Right lobe of liver (tissue), 6 donors: Measurements from ENCODE around the gene MAST4. TPM values are rescaled to one million over a fixed set of nuclear protein-coding genes. Genes with fewer than 3 reads are reported as not detected.

Experiments used
- ATAC-seq, 4 donors: fragments of 200-7000 bp; cut with Tn5 transposase; one replicate each; pipeline ENCODE4 v1.9.1; 2020; ENCODE audit warnings: mild to moderate bottlenecking in 4 of 4, moderate library complexity in 4 of 4
- DNase-seq, 3 donors: peaks; one replicate each; pipeline ENCODE4 v3.0.0-alpha.2; 2020
- H3K27ac ChIP-seq, 3 donors: fragments of 200-600 bp; one replicate each; pipeline ENCODE4 v1.8.0; 2022
- H3K27me3 ChIP-seq, 2 donors: fragments of 200-600 bp; one replicate each; pipeline ENCODE4 v1.8.0; 2022
- H3K36me3 ChIP-seq, 4 donors: fragments of 200-600 bp; sonication (generic) in 1 of 4; one replicate each; pipeline versions ENCODE4 v1.5.1 to v1.8.0; 2017 to 2022; ENCODE audit warnings: control low read depth in 1 of 4
- H3K4me1 ChIP-seq, 4 donors: fragments of 200-600 bp; sonication (generic) in 1 of 4; one replicate each; pipeline versions ENCODE4 v1.5.1 to v1.8.0; 2017 to 2022; ENCODE audit warnings: control low read depth in 1 of 4
- H3K4me3 ChIP-seq, 3 donors: fragments of 200-600 bp; one replicate each; pipeline ENCODE4 v1.8.0; 2022
- H3K9me3 ChIP-seq, 4 donors: fragments of 200-600 bp; sonication (generic) in 1 of 4; one replicate each; pipeline versions ENCODE4 v1.5.1 to v1.8.0; 2017 to 2022; ENCODE audit warnings: control low read depth in 1 of 4
- CTCF ChIP-seq, 4 donors: fragments of 200-600 bp in 3 of 4; fragments of 450-650 bp in 1 of 4; IDR thresholded peaks; one replicate each; pipeline versions ENCODE4 v1.5.1 to v1.8.0; 2016 to 2022; ENCODE audit warnings: antibody characterized with exemption in 4 of 4, mild to moderate bottlenecking in 2 of 4
- POLR2A ChIP-seq: fragments of 450-650 bp; IDR thresholded peaks from one replicate; pipeline ENCODE4 v1.6.1; 2017; ENCODE audit warnings: antibody characterized with exemption, mild to moderate bottlenecking
- WGBS: methylation state at CpG from one replicate; pipeline ENCODE4 v1.1.6; 2018; ENCODE audit warnings: low coverage, low lambda C conversion rate; ENCODE audit not compliant: insufficient coverage; ENCODE audit errors: missing lambda C conversion rate; 5-methylcytosine and 5-hydroxymethylcytosine counted together
- intact Hi-C, 2 donors: fragments of 100-400 bp; cut with DNase I; formaldehyde crosslinking; loops; one replicate each; pipeline versions ENCODE4 v1.11.2 to v1.14.1; 2022
- total RNA-seq, 6 experiments: library from RNA; depleted of rRNA in 2 of 6; stranded (reverse); fragments of >200 nt in 2 of 6; fragmentation: NEBNext Ultra II Directional in 3 of 6; extraction: Animal tissue kit (Norgen Biotek cat#: 25700) in 3 of 6; gene quantifications; one replicate each; pipeline versions ENCODE4 v1.1.0 to v1.2.4, GENCODE V29; 2016 to 2023
- donor health status: DM: no; HTN: yes; CAD: no.
- donor health status: DM: no; HTN: no; CAD: no.
- donor health status: DM: no; HTN: no; CAD: no.
- donor health status: DM: no; HTN: yes; CAD: no.
- donor health status: DM: no; HTN: yes; CAD: no.

Gene MAST4
- total RNA-seq, 6 experiments from 2014 or later = 9.4 to 23.5 (median 13.9) TPM

DNA sequence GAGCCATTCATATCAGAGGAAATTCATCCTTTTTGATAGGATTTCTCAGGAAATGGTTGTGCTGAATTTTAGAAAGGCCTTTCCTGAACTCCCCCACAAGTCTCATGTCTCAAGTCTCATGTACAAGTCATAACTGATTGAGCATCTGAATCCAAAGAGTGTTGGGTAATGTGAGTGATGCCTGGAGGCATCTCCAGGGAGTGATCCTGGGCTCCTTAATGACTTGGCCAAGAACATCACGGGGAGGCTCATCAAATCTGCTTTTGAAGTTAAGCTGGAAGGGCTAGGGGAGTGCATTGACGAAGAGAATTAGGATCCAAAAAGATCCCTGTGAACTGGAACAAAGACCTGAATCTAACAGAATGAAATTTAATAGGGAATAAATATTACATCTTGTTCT lies 79.2 kb downstream of the MAST4 start:
- no peak for TF ChIP-seq CTCF (IDR thresholded peaks at IDR 0.05)
- TF ChIP-seq POLR2A = no peak
- H3K27ac ChIP-seq = no peak overlapping the region
- H3K9me3 ChIP-seq = no peaks in the 10 kb centered on the region
- no peak overlapping the region for H3K4me3 ChIP-seq
- no peak for ATAC-seq
- H3K36me3 ChIP-seq = no peaks in the 10 kb centered on the region
- no peaks in the 10 kb centered on the region for H3K27me3 ChIP-seq
- 50% methylated on average over 2 of the region's 2 CpGs for WGBS
- intact Hi-C loops = no loop called here
- DNase-seq = no peak
- no peaks in the 10 kb centered on the region for H3K4me1 ChIP-seq

DNA sequence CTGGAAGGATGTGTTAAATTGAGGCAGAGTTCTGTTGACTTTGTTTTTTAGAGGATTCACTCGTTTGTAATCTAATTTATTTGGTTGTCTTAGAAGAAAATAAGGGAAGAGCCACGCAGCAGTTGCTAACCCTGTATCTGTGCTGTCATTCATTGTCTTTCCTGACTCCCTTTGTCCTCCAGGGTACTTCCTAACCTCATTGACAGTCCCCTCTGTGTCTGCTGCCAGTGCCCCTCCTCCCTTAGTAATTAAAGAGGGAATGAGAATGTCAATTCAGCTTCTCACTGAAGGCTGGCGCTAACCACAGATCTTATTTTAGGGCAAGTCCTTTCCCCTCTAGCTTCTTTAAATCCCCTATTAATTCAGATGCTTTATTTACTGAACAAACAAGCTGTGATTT lies 84.0 kb downstream of the MAST4 start:
- WGBS = 58% methylated on average over 3 of the region's 3 CpGs
- ATAC-seq = no peak

GRCh38 chr5:66680804-66681203 lies 84.6 kb downstream of the MAST4 start:
- no peaks in the 10 kb centered on the region for H3K9me3 ChIP-seq
- no peak overlapping the region for H3K4me3 ChIP-seq
- no peaks in the 10 kb centered on the region for H3K36me3 ChIP-seq
- no peak for DNase-seq
- no peak overlapping the region for H3K27ac ChIP-seq
- WGBS = 89% methylated on average over 3 of the region's 3 CpGs
- intact Hi-C loops = no loop called here
- peak in 2 of 4 donors; percentile 44 to 53 for ATAC-seq
- no peaks in the 10 kb centered on the region for H3K27me3 ChIP-seq
- H3K4me1 ChIP-seq = no peaks in the 10 kb centered on the region
- peak in 3 of 4 donors; percentile 13 to 16 (median 14) for TF ChIP-seq CTCF (IDR thresholded peaks at IDR 0.05)
- no peak for TF ChIP-seq POLR2A

More for the DNA sequence above, 84.0 kb downstream of the MAST4 start:
- no peaks in the 10 kb centered on the region for H3K4me1 ChIP-seq
- H3K4me3 ChIP-seq = no peak overlapping the region
- H3K9me3 ChIP-seq = no peaks in the 10 kb centered on the region
- intact Hi-C loops = no loop called here
- no peak overlapping the region for H3K27ac ChIP-seq
- no peak for DNase-seq
- H3K27me3 ChIP-seq = no peaks in the 10 kb centered on the region
- H3K36me3 ChIP-seq = no peaks in the 10 kb centered on the region
- TF ChIP-seq POLR2A (no peak), CTCF (IDR thresholded peaks at IDR 0.05) (no peak)

DNA sequence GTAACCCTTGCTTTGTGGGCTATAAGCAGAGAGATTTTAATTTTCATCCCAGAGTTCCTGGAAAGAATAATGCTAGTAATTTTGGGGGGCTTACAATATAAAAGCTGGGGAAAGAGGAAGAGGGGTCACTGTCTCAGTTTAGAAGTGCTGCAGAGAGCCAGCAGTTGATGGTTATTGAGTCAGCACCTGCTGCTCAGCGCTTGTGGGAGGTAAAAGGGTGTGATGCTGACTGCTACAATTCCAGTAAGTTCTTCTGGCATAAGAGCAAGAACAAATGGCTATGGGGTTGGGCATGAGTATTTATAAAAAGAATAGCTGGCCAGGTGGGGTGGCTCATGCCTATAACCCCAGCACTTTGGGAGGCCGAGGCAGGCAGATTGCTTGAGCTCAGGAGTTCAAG lies 88.5 kb downstream of the MAST4 start:
- ATAC-seq (peak in 1 of 4 donors; percentile 39), DNase-seq (no peak)
- intact Hi-C loops = no loop called here
- no peak overlapping the region for H3K4me3 ChIP-seq
- no peaks in the 10 kb centered on the region for H3K27me3 ChIP-seq
- no peak overlapping the region for H3K27ac ChIP-seq
- no peaks in the 10 kb centered on the region for H3K36me3 ChIP-seq
- TF ChIP-seq POLR2A (no peak), CTCF (IDR thresholded peaks at IDR 0.05) (no peak)
- 42% methylated on average over 2 of the region's 2 CpGs for WGBS
- H3K4me1 ChIP-seq = no peaks in the 10 kb centered on the region
- H3K9me3 ChIP-seq = no peaks in the 10 kb centered on the region
